GM12891 (cell line): Measurements from ENCODE around the gene NEDD9.

Source experiments
- POLR2A ChIP-seq: IDR thresholded peaks from 2 replicates; pipeline ENCODE4 v1.6.1; 2011; ENCODE audit warnings: low read depth, low read length, control low read depth
- POLR2AphosphoS5 ChIP-seq: IDR thresholded peaks from 2 replicates; pipeline ENCODE4 v1.6.1; 2011; ENCODE audit warnings: low read depth, low read length, control low read depth
- SPI1 ChIP-seq: IDR thresholded peaks from 2 replicates; pipeline ENCODE4 v1.6.1; 2011; ENCODE audit warnings: low read depth, low read length, control low read depth
- TAF1 ChIP-seq: IDR thresholded peaks from 2 replicates; pipeline ENCODE4 v1.6.1; 2011; ENCODE audit warnings: low read depth, low read length, control low read depth

DNA sequence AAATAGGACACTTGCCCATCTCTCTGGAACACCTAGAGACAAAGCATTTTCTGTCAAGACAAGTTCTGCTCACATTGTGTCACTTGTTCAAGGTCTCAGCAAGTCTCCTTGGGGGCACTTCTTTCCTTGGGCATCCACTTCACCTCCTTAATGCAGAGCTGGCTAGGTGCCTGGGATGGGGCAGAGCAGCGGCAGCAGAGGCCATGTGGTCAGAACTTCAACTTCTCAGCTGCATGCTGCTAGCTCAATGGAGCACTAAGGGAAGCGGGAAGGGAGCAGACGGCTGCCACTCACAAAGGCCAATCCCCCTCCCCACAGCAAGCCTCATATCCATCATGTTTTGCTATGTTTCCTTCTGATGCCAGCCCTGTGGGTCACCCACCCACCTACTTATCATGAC is 31.5 kb downstream of the NEDD9 start:
- TF ChIP-seq TAF1: no peak
- TF ChIP-seq POLR2A: no peak
- no peak for TF ChIP-seq POLR2AphosphoS5
- TF ChIP-seq SPI1: no peak
